OCI-LY7 (cell line): ENCODE results near the gene SRD5A3. TPM values are rescaled to one million over a fixed set of nuclear protein-coding genes. Genes with fewer than 3 reads are reported as not detected.
A peak's percentile ranks its signal among the peaks of the same experiment; 100 is the strongest.

Experiments
- BruUV-seq: library from RNA; stranded (reverse); fragments of 400-500 nt; replicated peaks from 2 replicates; lab custom pipeline; 2021; lab: Mats Ljungman, UMichigan
- CTCF ChIA-PET: fragments of 300-600 bp; sonication (Branson Sonifier 250); formaldehyde crosslinking; loops from one replicate; lab custom pipeline; 2022; ENCODE audit warnings: antibody characterized with exemption; ENCODE audit not compliant: unreplicated experiment; lab: Charles Lee
- POLR2A ChIA-PET: fragments of 300-600 bp; sonication (Branson Sonifier 250); formaldehyde crosslinking; loops from one replicate; lab custom pipeline; 2022; ENCODE audit warnings: antibody characterized with exemption; lab: Charles Lee
- DNase-seq: peaks from one replicate; pipeline ENCODE4 v3.0.0-alpha.2; 2015; ENCODE audit warnings: low spot score
- H2AFZ ChIP-seq: fragments of 200-600 bp; sonication (generic), shearing (Covaris generic); 2 replicates; pipeline ENCODE4 v1.6.1; 2014; ENCODE audit warnings: mild to moderate bottlenecking, antibody characterized with exemption, low read length, moderate library complexity
- H3K27ac ChIP-seq: fragments of 200-600 bp; sonication (generic); 2 replicates; pipeline ENCODE4 v1.5.1; 2014; ENCODE audit warnings: mixed run types, low read depth, mild to moderate bottlenecking, moderate library complexity, low read length, inconsistent platforms; ENCODE audit not compliant: poor library complexity, severe bottlenecking
- H3K36me3 ChIP-seq: fragments of 200-600 bp; sonication (generic); 2 replicates; pipeline ENCODE4 v1.6.1; 2014; ENCODE audit warnings: mild to moderate bottlenecking, antibody characterized with exemption, low read length, moderate library complexity, mixed read lengths; ENCODE audit not compliant: insufficient read depth
- H3K4me1 ChIP-seq: fragments of 200-600 bp; sonication (generic); 2 replicates; pipeline ENCODE4 v1.5.1; 2014; ENCODE audit warnings: mild to moderate bottlenecking, low read length; ENCODE audit not compliant: insufficient read depth, poor library complexity, severe bottlenecking
- H3K4me2 ChIP-seq: fragments of 200-600 bp; sonication (generic); 2 replicates; pipeline ENCODE4 v1.6.1; 2014; ENCODE audit warnings: mild to moderate bottlenecking, low read length
- H3K4me3 ChIP-seq: fragments of 200-600 bp; sonication (generic); 2 replicates; pipeline ENCODE4 v1.5.1; 2014; ENCODE audit warnings: mild to moderate bottlenecking, low read depth, low read length; ENCODE audit not compliant: poor library complexity, severe bottlenecking
- H3K79me2 ChIP-seq: fragments of 200-600 bp; sonication (generic); 2 replicates; pipeline ENCODE4 v1.6.1; 2016; ENCODE audit warnings: low read depth, mild to moderate bottlenecking, low read length, moderate library complexity, mixed read lengths; ENCODE audit not compliant: insufficient read depth
- H3K9me2 ChIP-seq: fragments of 200-600 bp; sonication (generic); 2 replicates; pipeline ENCODE4 v1.6.1; 2016; ENCODE audit warnings: mild to moderate bottlenecking, low read length, mixed read lengths; ENCODE audit not compliant: insufficient read depth
- H3K9me3 ChIP-seq: fragments of 200-600 bp; sonication (generic); 2 replicates; pipeline ENCODE4 v1.6.1; 2014; ENCODE audit warnings: mild to moderate bottlenecking, mixed run types, low read length, mixed read lengths
- H4K20me1 ChIP-seq: fragments of 200-600 bp; sonication (generic); 2 replicates; pipeline ENCODE4 v1.6.1; 2014; ENCODE audit warnings: mild to moderate bottlenecking, antibody characterized with exemption, low read length, moderate library complexity, mixed read lengths; ENCODE audit not compliant: insufficient read depth
- CTCF ChIP-seq: fragments of 200-600 bp; sonication (generic); conservative IDR thresholded peaks from 2 replicates; pipeline ENCODE4 v1.5.1; 2014; ENCODE audit warnings: mild to moderate bottlenecking, antibody characterized with exemption, low read length, moderate library complexity, mixed read lengths
- EZH2phosphoT487 ChIP-seq: fragments of 200-600 bp; sonication (generic); IDR thresholded peaks from 2 replicates; pipeline ENCODE4 v1.6.1; 2018; ENCODE audit warnings: low read depth, borderline replicate concordance, mild to moderate bottlenecking, mixed run types, antibody characterized with exemption, low read length, moderate library complexity, mixed read lengths
- intact Hi-C: fragments of 100-400 bp; cut with micrococcal nuclease; formaldehyde crosslinking; loops from one replicate; pipeline ENCODE4 v1.10.0; 2022; ENCODE audit not compliant: unreplicated experiment
- total RNA-seq, 2 experiments: library from RNA; depleted of rRNA in 1 of 2; stranded (reverse); fragments of >200 nt in 1 of 2; shearing (Covaris generic) in 1 of 2; gene quantifications; 2 replicates each; pipeline ENCODE4 v1.2.3, GENCODE V29; 2014 to 2022

SRD5A3 gene
- total RNA-seq, 2 experiments from 2014 or later, result 3.9 to 15.3 TPM

- peaks cover 76% of the 10 kb centered on the region for H3K79me2 ChIP-seq
- peaks cover 27% of the 10 kb centered on the region for H4K20me1 ChIP-seq
- POLR2A ChIA-PET, result interaction anchor here (0.7 to 2.3 kb wide), 11 partner anchors 8 to 1567 kb away, joined by 3 to 16 read pairs (median 3); partner anchors contain the start of gene SRD5A3
- CTCF ChIA-PET, result interaction anchor here (1.4 kb wide), 1 partner anchor 11 kb away, joined by 6 read pairs; no protein-coding TSS in a partner anchor
- no peak overlapping the region for H2AFZ ChIP-seq
- no peak overlapping the region for H3K27ac ChIP-seq
- H3K4me2 ChIP-seq, result peak overlapping the region; percentile 97
- BruUV-seq, result no TSS peak
- intact Hi-C loops, result loop anchor here (10.0 kb wide), 2 partner anchors 646 to 1036 kb away; partner anchors contain the start of genes PAICS and PPAT
- peaks cover 25% of the 10 kb centered on the region for H3K4me1 ChIP-seq
- H3K9me3 ChIP-seq, result no peaks in the 10 kb centered on the region
- H3K36me3 ChIP-seq, result peaks cover 61% of the 10 kb centered on the region
- peak overlapping the region; percentile 99 for H3K4me3 ChIP-seq
- no peak for DNase-seq
- no peaks in the 10 kb centered on the region for H3K9me2 ChIP-seq
- no peak for TF ChIP-seq CTCF
- TF ChIP-seq EZH2phosphoT487, result no peak
Observed at GRCh38 chr4:55398966-55399365, 52.9 kb downstream of the SRD5A3 start.

GRCh38 chr4:55399581-55399980, 53.5 kb downstream of the SRD5A3 start:
- intact Hi-C loops, result loop anchor here (10.0 kb wide), 2 partner anchors 645 to 1035 kb away; partner anchors contain the start of genes PAICS and PPAT
- H3K27ac ChIP-seq, result no peak overlapping the region
- H3K4me1 ChIP-seq, result peaks cover 19% of the 10 kb centered on the region
- H2AFZ ChIP-seq, result no peak overlapping the region
- BruUV-seq, result no TSS peak
- POLR2A ChIA-PET, result interaction anchor here (1.2 to 2.3 kb wide), 4 partner anchors 10 to 54 kb away, joined by 3 to 16 read pairs (median 7); partner anchors contain the start of gene SRD5A3
- no peaks in the 10 kb centered on the region for H3K9me2 ChIP-seq
- no peaks in the 10 kb centered on the region for H3K9me3 ChIP-seq
- H3K79me2 ChIP-seq, result peaks cover 82% of the 10 kb centered on the region
- peaks cover 68% of the 10 kb centered on the region for H3K36me3 ChIP-seq
- H4K20me1 ChIP-seq, result peaks cover 27% of the 10 kb centered on the region
- CTCF ChIA-PET, result no interaction called here
- peak overlapping the region; percentile 99 for H3K4me3 ChIP-seq
- peak overlapping the region; percentile 97 for H3K4me2 ChIP-seq
- no peak for TF ChIP-seq CTCF
- no peak for TF ChIP-seq EZH2phosphoT487
- DNase-seq, result no peak

GRCh38 chr4:55405073-55405472, 59.0 kb downstream of the SRD5A3 start:
- BruUV-seq, result no TSS peak
- intact Hi-C loops, result no loop called here
- no peaks in the 10 kb centered on the region for H3K9me3 ChIP-seq
- H4K20me1 ChIP-seq, result peaks cover 4% of the 10 kb centered on the region; the same call in 1 of the 2 replicates
- no peaks in the 10 kb centered on the region for H3K9me2 ChIP-seq
- H3K4me3 ChIP-seq, result no peak overlapping the region
- ChIA-PET POLR2A (interaction anchor here (1.3 kb wide), 2 partner anchors 9 to 14 kb away, joined by 3 to 4 read pairs; no protein-coding TSS in a partner anchor), CTCF (no interaction called here)
- no peak overlapping the region for H2AFZ ChIP-seq
- H3K4me2 ChIP-seq, result no peak overlapping the region
- DNase-seq, result no peak
- H3K79me2 ChIP-seq, result peaks cover 96% of the 10 kb centered on the region
- no peak overlapping the region for H3K27ac ChIP-seq
- TF ChIP-seq CTCF (no peak), EZH2phosphoT487 (no peak)
- H3K36me3 ChIP-seq, result peaks cover 88% of the 10 kb centered on the region
- peaks cover 23% of the 10 kb centered on the region for H3K4me1 ChIP-seq
